Endothelial cell of umbilical vein (primary cell): ENCODE data around the gene PPM1F. TPM values are rescaled to one million over a fixed set of nuclear protein-coding genes. Genes with fewer than 3 reads are reported as not detected.

Experiments used
- BruUV-seq: library from RNA; stranded (reverse); fragments of 400-500 nt; replicated peaks from 2 replicates; lab custom pipeline; 2021; lab: Mats Ljungman, UMichigan
- CTCF ChIA-PET: fragments of 300-600, 350-600 bp; sonication (Branson Sonifier 250); formaldehyde crosslinking; loops from one replicate; lab custom pipeline; 2021; ENCODE audit warnings: antibody characterized with exemption, inconsistent platforms; lab: Charles Lee
- POLR2A ChIA-PET: fragments of 300-600, 350-600 bp; sonication (Branson Sonifier 250); formaldehyde crosslinking; loops from one replicate; lab custom pipeline; 2021; ENCODE audit warnings: antibody characterized with exemption, inconsistent platforms; lab: Charles Lee
- DNase-seq: peaks from one replicate; pipeline ENCODE4 v3.0.0-alpha.2; 2011; ENCODE audit warnings: low read depth, low spot score
- FAIRE-seq: peaks from 2 replicates; lab custom pipeline; 2011; peaks lifted over from hg19 to GRCh38; lab: Jason Lieb, UNC
- H2AFZ ChIP-seq: 2 replicates; pipeline ENCODE4 v1.6.0; 2012; ENCODE audit warnings: low read depth, low read length, control low read depth, inconsistent platforms
- H3K27ac ChIP-seq: 2 replicates; pipeline ENCODE4 v1.5.1; 2011; ENCODE audit warnings: low read depth, mild to moderate bottlenecking, control low read depth, low read length, moderate library complexity; ENCODE audit not compliant: insufficient read depth
- H3K27me3 ChIP-seq, 2 experiments: 2 replicates each; pipeline versions ENCODE4 v1.6.0 to v1.6.1; 2011; ENCODE audit warnings: low read length in 2 of 2, mixed read lengths in 1 of 2; ENCODE audit not compliant: control insufficient read depth in 2 of 2, insufficient read depth in 2 of 2
- H3K36me3 ChIP-seq, 2 experiments: 2 replicates in 1 of 2; 3 replicates in 1 of 2; pipeline ENCODE4 v1.5.1; 2011; ENCODE audit warnings: low read length in 2 of 2, mild to moderate bottlenecking in 1 of 2, moderate library complexity in 1 of 2; ENCODE audit not compliant: control insufficient read depth in 2 of 2, insufficient read depth in 2 of 2; ENCODE audit errors: extremely low read depth in 1 of 2
- H3K4me1 ChIP-seq: 3 replicates; pipeline ENCODE4 v1.5.1; 2011; ENCODE audit warnings: mild to moderate bottlenecking, low read length; ENCODE audit not compliant: control insufficient read depth, insufficient read depth; ENCODE audit errors: extremely low read depth
- H3K4me2 ChIP-seq: 2 replicates; pipeline ENCODE4 v1.6.1; 2011; ENCODE audit warnings: low read length, control low read depth, mixed read lengths; ENCODE audit not compliant: insufficient read depth
- H3K4me3 ChIP-seq, 3 experiments: fragments of 200-600 bp in 1 of 3; sonication (generic), shearing (Covaris generic) in 1 of 3; replicated peaks in 1 of 3; 2 replicates each; pipeline ENCODE4 v1.5.1; 2011 to 2016; ENCODE audit warnings: control low read depth in 3 of 3, low read length in 3 of 3, mild to moderate bottlenecking in 2 of 3, inconsistent platforms in 1 of 3, low read depth in 1 of 3, moderate library complexity in 1 of 3; ENCODE audit not compliant: insufficient read depth in 1 of 3
- H3K79me2 ChIP-seq: 2 replicates; pipeline ENCODE4 v1.6.0; 2012; ENCODE audit warnings: low read length, inconsistent platforms; ENCODE audit not compliant: control insufficient read depth, insufficient read depth
- H3K9ac ChIP-seq: replicated peaks from 2 replicates; pipeline ENCODE3; 2011; ENCODE audit warnings: low read length, control low read depth; ENCODE audit not compliant: insufficient read depth; ENCODE audit errors: extremely low read depth
- H3K9me1 ChIP-seq: replicated peaks from 3 replicates; pipeline ENCODE4 v1.6.0; 2011; ENCODE audit warnings: mild to moderate bottlenecking, low read length; ENCODE audit not compliant: control insufficient read depth, insufficient read depth; ENCODE audit errors: extremely low read depth
- H3K9me3 ChIP-seq: replicated peaks from 2 replicates; pipeline ENCODE4 v1.5.1; 2012; ENCODE audit warnings: low read length, inconsistent platforms; ENCODE audit not compliant: control insufficient read depth, insufficient read depth
- H4K20me1 ChIP-seq: replicated peaks from 2 replicates; pipeline ENCODE3; 2011; ENCODE audit warnings: mild to moderate bottlenecking, low read length; ENCODE audit not compliant: control insufficient read depth, insufficient read depth; ENCODE audit errors: extremely low read depth
- CTCF ChIP-seq, 2 donors: IDR thresholded peaks; 1 replicate in 1 of 2; 2 replicates in 1 of 2; pipeline ENCODE4 v1.5.1; 2011; ENCODE audit warnings: low read length in 2 of 2, mild to moderate bottlenecking in 2 of 2, moderate library complexity in 2 of 2, control low read depth in 1 of 2, inconsistent platforms in 1 of 2, low read depth in 1 of 2; ENCODE audit not compliant: insufficient read depth in 1 of 2; ENCODE audit errors: extremely low read depth in 1 of 2
- EZH2 ChIP-seq: IDR thresholded peaks from 2 replicates; pipeline ENCODE4 v1.6.1; 2012; ENCODE audit warnings: borderline replicate concordance, low read depth, mild to moderate bottlenecking, moderate library complexity, low read length, inconsistent platforms; ENCODE audit not compliant: severe bottlenecking
- FOS ChIP-seq: IDR thresholded peaks from 2 replicates; pipeline ENCODE4 v1.6.1; 2011; ENCODE audit warnings: mild to moderate bottlenecking, low read length, moderate library complexity, borderline replicate concordance; ENCODE audit not compliant: insufficient read depth
- GATA2 ChIP-seq: IDR thresholded peaks from 2 replicates; pipeline ENCODE4 v1.7.0; 2011; ENCODE audit warnings: low read depth, mild to moderate bottlenecking, moderate library complexity, mixed read lengths, low read length; ENCODE audit not compliant: insufficient read length, insufficient read depth
- JUN ChIP-seq: IDR thresholded peaks from 2 replicates; pipeline ENCODE4 v1.6.1; 2011; ENCODE audit warnings: borderline replicate concordance, low read depth; ENCODE audit not compliant: insufficient read length, insufficient read depth
- MAX ChIP-seq: IDR thresholded peaks from 2 replicates; pipeline ENCODE4 v1.6.1; 2011; ENCODE audit not compliant: insufficient read depth, insufficient read length
- MYC ChIP-seq: IDR thresholded peaks from one replicate; pipeline ENCODE4 v1.6.1; 2011; ENCODE audit warnings: mild to moderate bottlenecking, low read depth, low read length
- POLR2A ChIP-seq: IDR thresholded peaks from 2 replicates; pipeline ENCODE4 v1.6.1; 2012; ENCODE audit warnings: low read depth, mild to moderate bottlenecking, control low read depth, low read length
- POLR2AphosphoS5 ChIP-seq: IDR thresholded peaks from 2 replicates; pipeline ENCODE4 v1.6.1; 2012; ENCODE audit warnings: low read depth, mild to moderate bottlenecking, control low read depth, low read length, moderate library complexity; ENCODE audit not compliant: insufficient read depth
- dilution Hi-C: fragments of 300-500 bp; cut with MboI; formaldehyde crosslinking; loops from one replicate; pipeline ENCODE4 v1.15.0; 2019; ENCODE audit warnings: low sequenced_read_pairs; ENCODE audit not compliant: extremely low pct_ligation_motif_present
- intact Hi-C: fragments of 100-400 bp; cut with micrococcal nuclease; formaldehyde crosslinking; loops from one replicate; pipeline ENCODE4 v1.10.0; 2022
- polyA plus RNA-seq, 4 experiments: library from polyadenylated mRNA; depleted of rRNA in 3 of 4; stranded (reverse) in 3 of 4; unstranded in 1 of 4; fragments of >200 nt; gene quantifications; 2 replicates each; pipeline versions ENCODE4 v1.2.1 to v1.2.3, GENCODE V29; 2011 to 2012; ENCODE audit warnings: missing spikeins in 1 of 4
- total RNA-seq: library from RNA; stranded (reverse); gene quantifications from 2 replicates; pipeline ENCODE4 v1.2.3, GENCODE V29; 2021

Gene PPM1F
- total and polyA plus RNA-seq, 2 donors (not counting 3 experiments of a cell fraction or from before 2014, with no cell fraction given), result 107 to 178 TPM

- DNase-seq, result no peak
- Histone ChIP-seq H4K20me1 (no peaks in the 10 kb centered on the region), H2AFZ (no peak overlapping the region), H3K9ac (no peak overlapping the region), H3K4me1 (no peaks in the 10 kb centered on the region), H3K4me2 (no peak overlapping the region), H3K27ac (no peak overlapping the region), H3K9me3 (no peaks in the 10 kb centered on the region), H3K27me3 (no peaks in the 10 kb centered on the region), H3K9me1 (no peaks in the 10 kb centered on the region), H3K79me2 (no peaks in the 10 kb centered on the region), H3K4me3 (no peak overlapping the region), H3K36me3 (peaks cover 18 to 57% of the 10 kb centered on the region in 2 experiments)
- POLR2A ChIA-PET, result no interaction called here
- BruUV-seq, result no TSS peak
- dilution Hi-C loops (no loop called here), intact Hi-C loops (no loop called here)
- TF ChIP-seq GATA2, result no peak
- no peak for TF ChIP-seq POLR2AphosphoS5
- TF ChIP-seq EZH2, result no peak
- no peak for TF ChIP-seq FOS
- TF ChIP-seq MYC, result no peak
- no peak for TF ChIP-seq JUN
- TF ChIP-seq MAX, result no peak
- CTCF ChIA-PET, result interaction anchor here (1.6 kb wide), 1 partner anchor 12 kb away, joined by 5 read pairs; the partner anchor contains the start of gene PPM1F
- FAIRE-seq, result no peak
Measured at GRCh38 chr22:21964234-21964633, 11.6 kb upstream of the PPM1F start.

- DNase-seq, result no peak
- POLR2A ChIA-PET, result no interaction called here
- no peaks in the 10 kb centered on the region for H3K9me3 ChIP-seq
- H3K9me1 ChIP-seq, result no peaks in the 10 kb centered on the region
- no peak overlapping the region for H3K4me2 ChIP-seq
- no peaks in the 10 kb centered on the region for H3K4me1 ChIP-seq
- intact Hi-C loops (no loop called here), dilution Hi-C loops (no loop called here)
- H3K27ac ChIP-seq, result no peak overlapping the region
- CTCF ChIA-PET, result interaction anchor here (1.6 to 3.3 kb wide), 2 partner anchors 9 to 11 kb away, joined by 5 to 15 read pairs; partner anchors contain the start of gene PPM1F
- no peaks in the 10 kb centered on the region for H3K79me2 ChIP-seq
- H3K9ac ChIP-seq, result no peak overlapping the region
- no peak for FAIRE-seq
- H4K20me1 ChIP-seq, result no peaks in the 10 kb centered on the region
- BruUV-seq, result no TSS peak
- no peak overlapping the region for H2AFZ ChIP-seq
- TF ChIP-seq FOS, result no peak
- no peak for TF ChIP-seq MYC
- TF ChIP-seq POLR2A, result no peak
- TF ChIP-seq EZH2, result no peak
- no peak for TF ChIP-seq POLR2AphosphoS5
- TF ChIP-seq GATA2, result no peak
- TF ChIP-seq JUN, result no peak
- no peak for TF ChIP-seq MAX
- no peak for TF ChIP-seq CTCF (IDR thresholded peaks at IDR 0.05; ENCODE audit: extremely low read depth in 1 of 2, insufficient read depth in 1 of 2, low read depth in 1 of 2, low read length in 2 of 2)
- peaks cover 18 to 55% of the 10 kb centered on the region in 2 experiments for H3K36me3 ChIP-seq
- H3K27me3 ChIP-seq, result no peaks in the 10 kb centered on the region
- H3K4me3 ChIP-seq, result no peak overlapping the region
Measured at GRCh38 chr22:21963790-21964211, 11.2 kb upstream of the PPM1F start.
